RWPE1 (cell line): ENCODE measurements around the gene DNAJB6.
A peak's percentile ranks its signal among the peaks of the same experiment; 100 is the strongest.

ENCODE experiments used
- CTCF ChIA-PET: fragments of 350-600 bp; sonication (Branson Sonifier 250); formaldehyde crosslinking; extraction: SDS; loops from one replicate; lab custom pipeline; 2021; lab: Yijun Ruan, JAX
- POLR2A ChIA-PET: fragments of 400-600 bp; formaldehyde crosslinking; extraction: SDS; loops from one replicate; lab custom pipeline; 2020; ENCODE audit warnings: antibody characterized with exemption; ENCODE audit not compliant: low non-redundant PET; lab: Yijun Ruan, JAX
- DNase-seq: peaks from one replicate; pipeline ENCODE4 v3.0.0; 2012; ENCODE audit warnings: low spot score
- H3K27ac ChIP-seq: fragments of 450-650 bp; 2 replicates; pipeline ENCODE4 v1.5.1; 2017
- CTCF ChIP-seq: fragments of 450-650 bp; conservative IDR thresholded peaks from 2 replicates; pipeline ENCODE4 v1.5.1; 2017; ENCODE audit warnings: low read depth, mild to moderate bottlenecking

DNAJB6 gene

GRCh38 chr7:157406971-157407370 is 70.2 kb downstream of the DNAJB6 start:
- POLR2A ChIA-PET, result no interaction called here
- CTCF ChIA-PET, result interaction anchor here (1.1 kb wide), 1 partner anchor 9 kb away, joined by 4 read pairs; no protein-coding TSS in a partner anchor
- TF ChIP-seq CTCF, result no peak
- no peak overlapping the region for H3K27ac ChIP-seq
- no peak for DNase-seq

GRCh38 chr7:157407512-157408257 is 70.9 kb downstream of the DNAJB6 start:
- CTCF ChIA-PET, result interaction anchor here (1.1 kb wide), 1 partner anchor 9 kb away, joined by 4 read pairs; no protein-coding TSS in a partner anchor
- POLR2A ChIA-PET, result no interaction called here
- DNase-seq, result no peak
- TF ChIP-seq CTCF, result no peak
- 0 out of 2 replicates have a peak overlapping the region, but pooled peaks have one; percentile 2 for H3K27ac ChIP-seq

GRCh38 chr7:157408258-157409101 is 71.7 kb downstream of the DNAJB6 start:
- no peak for TF ChIP-seq CTCF
- H3K27ac ChIP-seq, result 0 out of 2 replicates have a peak overlapping the region, but pooled peaks have one; percentile 2
- CTCF ChIA-PET, result no interaction called here
- POLR2A ChIA-PET, result no interaction called here
- no peak for DNase-seq

- POLR2A ChIA-PET, result no interaction called here
- no peak for TF ChIP-seq CTCF
- peak overlapping the region; percentile 2; the same call in 1 of the 2 replicates for H3K27ac ChIP-seq
- CTCF ChIA-PET, result no interaction called here
- DNase-seq, result no peak
Observed at GRCh38 chr7:157409149-157409752, 72.4 kb downstream of the DNAJB6 start.

- ChIA-PET POLR2A (no interaction called here), CTCF (no interaction called here)
- DNase-seq, result no peak
- TF ChIP-seq CTCF, result no peak
- 0 out of 2 replicates have a peak overlapping the region, but pooled peaks have one; percentile 2 for H3K27ac ChIP-seq
Observed at GRCh38 chr7:157409753-157410727, 73.2 kb downstream of the DNAJB6 start.
